NT2/D1 (cell line): ENCODE measurements around the gene PROSER3.
A peak's percentile ranks its signal among the peaks of the same experiment; 100 is the strongest.

Experiments
- DNase-seq: peaks from one replicate; pipeline ENCODE4 v3.0.0-alpha.2; 2011; ENCODE audit warnings: low read depth, low spot score
- H3K27me3 ChIP-seq: 2 replicates; pipeline ENCODE4 v1.6.0; 2011; ENCODE audit warnings: mild to moderate bottlenecking; ENCODE audit not compliant: insufficient read length, insufficient read depth
- H3K36me3 ChIP-seq: 2 replicates; pipeline ENCODE4 v1.6.1; 2011; ENCODE audit warnings: mild to moderate bottlenecking, low read length, mixed read lengths; ENCODE audit not compliant: insufficient read depth, insufficient read length
- H3K4me1 ChIP-seq: 2 replicates; pipeline ENCODE4 v1.5.1; 2011; ENCODE audit not compliant: insufficient read depth, insufficient read length
- H3K4me3 ChIP-seq: 2 replicates; pipeline ENCODE4 v1.5.1; 2011; ENCODE audit warnings: low read depth; ENCODE audit not compliant: insufficient read length
- H3K9ac ChIP-seq: 2 replicates; pipeline ENCODE4 v1.6.0; 2011; ENCODE audit warnings: low read depth; ENCODE audit not compliant: insufficient read length
- H3K9me3 ChIP-seq: 2 replicates; pipeline ENCODE4 v1.5.1; 2011; ENCODE audit warnings: mild to moderate bottlenecking, low read length; ENCODE audit not compliant: insufficient read depth
- SUZ12 ChIP-seq: IDR thresholded peaks from 2 replicates; pipeline ENCODE4 v1.6.1; 2011; ENCODE audit not compliant: insufficient read length, insufficient read depth; ENCODE audit errors: extremely low read depth
- YY1 ChIP-seq: IDR thresholded peaks from 2 replicates; pipeline ENCODE4 v1.6.1; 2011; ENCODE audit not compliant: insufficient read length, insufficient read depth
- ZNF274 ChIP-seq: IDR thresholded peaks from 2 replicates; pipeline ENCODE4 v1.6.1; 2011; ENCODE audit warnings: mild to moderate bottlenecking, low read depth, low read length

The PROSER3 gene

GRCh38 chr19:35757749-35758608, at the start of gene PROSER3:
PROSER3 (plus strand) TSS chr19:35758176; CDS start chr19:35758216, 40 bp downstream.
- Histone ChIP-seq H3K4me3 (peak within 1 kb of the TSS; percentile 97), H3K4me1 (peaks cover 4% of the 10 kb centered on the region), H3K36me3 (peaks cover 53% of the 10 kb centered on the region), H3K9me3 (no peaks in the 10 kb centered on the region), H3K9ac (peak within 1 kb of the TSS; percentile 98), H3K27me3 (no peaks in the 10 kb centered on the region)
- TF ChIP-seq SUZ12 (no peak), ZNF274 (no peak), YY1 (no peak)
- peak; percentile 95 for DNase-seq

- Histone ChIP-seq H3K4me3 (no peak overlapping the region), H3K4me1 (peaks cover 4% of the 10 kb centered on the region), H3K36me3 (no peaks in the 10 kb centered on the region), H3K9ac (no peak overlapping the region), H3K9me3 (no peaks in the 10 kb centered on the region; the same call in 1 of the 2 replicates), H3K27me3 (no peaks in the 10 kb centered on the region)
- TF ChIP-seq YY1 (no peak), SUZ12 (no peak), ZNF274 (no peak)
- no peak for DNase-seq
Measured at GRCh38 chr19:35708391-35708790, 49.6 kb upstream of the PROSER3 start.

GRCh38 chr19:35710784-35711723, 46.9 kb upstream of the PROSER3 start:
- H3K9ac ChIP-seq: no peak overlapping the region
- no peak overlapping the region for H3K4me3 ChIP-seq
- H3K27me3 ChIP-seq: no peaks in the 10 kb centered on the region
- no peaks in the 10 kb centered on the region for H3K9me3 ChIP-seq
- no peaks in the 10 kb centered on the region for H3K36me3 ChIP-seq
- no peak for DNase-seq
- H3K4me1 ChIP-seq: peaks cover 15% of the 10 kb centered on the region
- TF ChIP-seq ZNF274: no peak
- TF ChIP-seq YY1: no peak
- TF ChIP-seq SUZ12: no peak

GRCh38 chr19:35712567-35713505, 45.1 kb upstream of the PROSER3 start:
- TF ChIP-seq SUZ12: no peak
- TF ChIP-seq YY1: no peak
- TF ChIP-seq ZNF274: no peak
- no peak overlapping the region for H3K4me3 ChIP-seq
- peaks cover 15% of the 10 kb centered on the region for H3K4me1 ChIP-seq
- H3K9me3 ChIP-seq: no peaks in the 10 kb centered on the region
- H3K27me3 ChIP-seq: no peaks in the 10 kb centered on the region
- no peaks in the 10 kb centered on the region for H3K36me3 ChIP-seq
- DNase-seq: no peak
- no peak overlapping the region for H3K9ac ChIP-seq

- DNase-seq: no peak
- Histone ChIP-seq H3K27me3 (no peaks in the 10 kb centered on the region), H3K9me3 (no peaks in the 10 kb centered on the region), H3K4me3 (no peak overlapping the region), H3K36me3 (no peaks in the 10 kb centered on the region), H3K9ac (no peak overlapping the region), H3K4me1 (peaks cover 15% of the 10 kb centered on the region)
- TF ChIP-seq ZNF274: no peak
- TF ChIP-seq SUZ12: no peak
- TF ChIP-seq YY1: no peak
Measured at GRCh38 chr19:35713506-35713850, 44.5 kb upstream of the PROSER3 start.

- Histone ChIP-seq H3K9me3 (no peaks in the 10 kb centered on the region), H3K36me3 (no peaks in the 10 kb centered on the region), H3K27me3 (no peaks in the 10 kb centered on the region), H3K4me3 (no peak overlapping the region), H3K9ac (no peak overlapping the region), H3K4me1 (peaks cover 15% of the 10 kb centered on the region)
- DNase-seq: no peak
- no peak for TF ChIP-seq YY1
- no peak for TF ChIP-seq SUZ12
- no peak for TF ChIP-seq ZNF274
Measured at GRCh38 chr19:35713904-35714495, 44.0 kb upstream of the PROSER3 start.
